NCI-H1417 (cell line): ENCODE results near the gene PDHB.
"Not testable (repeated sequence)": the region's sequence is repeated elsewhere in the genome, so short reads cannot be mapped to it uniquely, and the experiment has no call there.

Experiments used
- DNase-seq, 3 experiments: peaks; one replicate each; lab custom pipeline; 2025; lab: John Stamatoyannopoulos, UW

PDHB gene

GRCh38 chr3:58437276-58437675, 3.6 kb upstream of the PDHB start:
- not testable (repeated sequence) for DNase-seq

- no peak for DNase-seq
Measured at GRCh38 chr3:58434990-58435389, 1.4 kb upstream of the PDHB start.

GRCh38 chr3:58434511-58434910, 879 bp upstream of the PDHB start:
- DNase-seq = no peak

- DNase-seq = no peak
Measured at GRCh38 chr3:58434168-58434504, 504 bp upstream of the PDHB start.

GRCh38 chr3:58432905-58433304, 727 bp downstream of the PDHB start:
- DNase-seq = no peak

GRCh38 chr3:58429657-58430056, 4.0 kb downstream of the PDHB start:
- no peak for DNase-seq

- no peak for DNase-seq
Measured at GRCh38 chr3:58427661-58428361, 5.8 kb downstream of the PDHB start.

- DNase-seq = no peak
Measured at GRCh38 chr3:58425782-58426181, 7.8 kb downstream of the PDHB start.

- DNase-seq = no peak
Measured at GRCh38 chr3:58424613-58425012, 9.0 kb downstream of the PDHB start.

- peak in 1 of 3 experiments; percentile 20 for DNase-seq
Measured at GRCh38 chr3:58422756-58423325, 10.8 kb downstream of the PDHB start.

- no peak for DNase-seq
Measured at GRCh38 chr3:58421004-58421403, 12.6 kb downstream of the PDHB start.

GRCh38 chr3:58419780-58420507, 13.7 kb downstream of the PDHB start:
- no peak for DNase-seq

- DNase-seq = no peak
Measured at GRCh38 chr3:58418227-58418626, 15.4 kb downstream of the PDHB start.

- no peak for DNase-seq
Measured at GRCh38 chr3:58417075-58417474, 16.6 kb downstream of the PDHB start.

- no peak for DNase-seq
Measured at GRCh38 chr3:58416191-58416590, 17.4 kb downstream of the PDHB start.

GRCh38 chr3:58414538-58415197, 19.0 kb downstream of the PDHB start:
- peak; percentile 7 to 69 (median 31) for DNase-seq

- DNase-seq = no peak
Measured at GRCh38 chr3:58411851-58412830, 21.5 kb downstream of the PDHB start.

- no peak for DNase-seq
Measured at GRCh38 chr3:58411036-58411435, 22.6 kb downstream of the PDHB start.

- no peak for DNase-seq
Measured at GRCh38 chr3:58409663-58410062, 24.0 kb downstream of the PDHB start.

GRCh38 chr3:58408906-58409305, 24.7 kb downstream of the PDHB start:
- DNase-seq = no peak

- DNase-seq = no peak
Measured at GRCh38 chr3:58404396-58404795, 29.2 kb downstream of the PDHB start.
